PC-3 (cell line): Measurements from ENCODE around the gene P2RX2.

Experiments used
- CTCF ChIP-seq: fragments of 300-600 bp; sonication (generic); conservative IDR thresholded peaks from 2 replicates; pipeline ENCODE4 v1.5.1; 2017; ENCODE audit warnings: antibody characterized with exemption, low read depth, mild to moderate bottlenecking, low read length
- EZH2 ChIP-seq: fragments of 300-600 bp; sonication (generic); IDR thresholded peaks from one replicate; pipeline ENCODE4 v1.6.1; 2017; ENCODE audit warnings: antibody characterized with exemption, mild to moderate bottlenecking, low read length; ENCODE audit not compliant: unreplicated experiment

- TF ChIP-seq EZH2 (no peak), CTCF (no peak)
Measured at GRCh38 chr12:132569856-132570480, 48.6 kb upstream of the P2RX2 start.
